Right cardiac atrium (tissue), 5 donors: Measurements from ENCODE around the gene LDLRAD4. TPM values are rescaled to one million over a fixed set of nuclear protein-coding genes. Genes with fewer than 3 reads are reported as not detected.

Experiments used
- ATAC-seq, 2 donors: fragments of 200-7000 bp; cut with Tn5 transposase; one replicate each; pipeline versions ENCODE4 v1.8.0 to v1.9.1; 2020; ENCODE audit warnings: moderate library complexity in 2 of 2, mild to moderate bottlenecking in 1 of 2
- DNase-seq, 3 donors: peaks; one replicate each; pipeline ENCODE4 v3.0.0-alpha.2; 2020
- H3K27ac ChIP-seq: one replicate; pipeline ENCODE4 v1.5.1; 2013; ENCODE audit warnings: mild to moderate bottlenecking, low read length, control low read depth, moderate library complexity
- H3K27me3 ChIP-seq: one replicate; pipeline ENCODE4 v1.6.1; 2013; ENCODE audit not compliant: control insufficient read depth, insufficient read depth
- H3K4me1 ChIP-seq: one replicate; pipeline ENCODE4 v1.6.1; 2013; ENCODE audit warnings: low read length; ENCODE audit not compliant: control insufficient read depth, insufficient read depth
- H3K4me3 ChIP-seq: one replicate; pipeline ENCODE4 v1.5.1; 2013; ENCODE audit warnings: low read length, control low read depth
- H3K9me3 ChIP-seq: one replicate; pipeline ENCODE4 v1.6.1; 2013; ENCODE audit warnings: low read length; ENCODE audit not compliant: control insufficient read depth
- WGBS: extraction: QIAGEN DNeasy Blood & Tissue Kit; methylation state at CpG from one replicate; pipeline ENCODE4 v1.1.7; 2013; 5-methylcytosine and 5-hydroxymethylcytosine counted together
- intact Hi-C, 4 donors: fragments of 100-400 bp; cut with DNase I; formaldehyde crosslinking; loops; one replicate each; pipeline versions ENCODE4 v1.11.0 to v1.14.0; 2022 to 2023
- microRNA-seq, 2 donors: library from miRNA; unstranded; fragments of <30 nt; microRNA quantifications; one replicate each; pipeline ENCODE4 v1.2.0, GENCODE V29; 2020 to 2021
- polyA plus RNA-seq: library from polyadenylated mRNA; stranded (reverse); fragments of 200-250 nt; gene quantifications from one replicate; pipeline ENCODE4 v1.2.3, GENCODE V29; 2013
- total RNA-seq, 4 donors: library from RNA; stranded (reverse); fragmentation: NEBNext Ultra II Directional; extraction: Animal tissue kit (Norgen Biotek cat#: 25700); gene quantifications; one replicate each; pipeline ENCODE4 v1.2.1, GENCODE V29; 2021
- donor health status: healthy with polysubstance abuse.
- donor health status: DM: no; HTN: yes; CAD: no.
- donor health status: DM: no; HTN: no; CAD: no.
- donor health status: DM: no; HTN: yes; CAD: no; lungs with severe emphysema.
- donor health status: DM: yes; HTN: yes; CAD: no.

LDLRAD4 gene
- total and polyA plus RNA-seq, 5 donors, result 25.7 to 159 (median 68.1) TPM

GRCh38 chr18:13696961-13697360 lies 478.4 kb downstream of the LDLRAD4 start:
- H3K4me3 ChIP-seq, result no peak overlapping the region
- DNase-seq, result no peak
- no peaks in the 10 kb centered on the region for H3K9me3 ChIP-seq
- WGBS, result 93% methylated on average over 3 of the region's 3 CpGs
- H3K27me3 ChIP-seq, result no peaks in the 10 kb centered on the region
- H3K4me1 ChIP-seq, result no peaks in the 10 kb centered on the region
- ATAC-seq, result no peak
- H3K27ac ChIP-seq, result no peak overlapping the region
- intact Hi-C loops, result no loop called here

GRCh38 chr18:13700153-13700552 lies 481.6 kb downstream of the LDLRAD4 start:
- ATAC-seq (no peak), DNase-seq (no peak)
- intact Hi-C loops, result no loop called here
- Histone ChIP-seq H3K27ac (no peak overlapping the region), H3K4me1 (no peaks in the 10 kb centered on the region), H3K27me3 (no peaks in the 10 kb centered on the region), H3K4me3 (no peak overlapping the region), H3K9me3 (no peaks in the 10 kb centered on the region)
- WGBS, result 95% methylated on average over 1 of the region's 1 CpG

Small RNA genes lying within 50 kb of the gene (microRNA-seq; reads per million reads assigned to microRNA genes)
- gene MIR4526 (0 reads per million in 2 donors), gene MIR5190 (0 reads per million in 2 donors)

Other genes with a start within 250 kb of the LDLRAD4 start
- 10 to 100 TPM; 26.7 to 33.5 (median 30.4) TPM for gene CEP192, start 227.4 kb upstream of the LDLRAD4 start, total RNA-seq
- gene CEP192, start 227.4 kb upstream of the LDLRAD4 start, polyA plus RNA-seq, result 8.2 TPM